ENCODE results near the gene DSCAM.

DSCAM gene

DNA sequence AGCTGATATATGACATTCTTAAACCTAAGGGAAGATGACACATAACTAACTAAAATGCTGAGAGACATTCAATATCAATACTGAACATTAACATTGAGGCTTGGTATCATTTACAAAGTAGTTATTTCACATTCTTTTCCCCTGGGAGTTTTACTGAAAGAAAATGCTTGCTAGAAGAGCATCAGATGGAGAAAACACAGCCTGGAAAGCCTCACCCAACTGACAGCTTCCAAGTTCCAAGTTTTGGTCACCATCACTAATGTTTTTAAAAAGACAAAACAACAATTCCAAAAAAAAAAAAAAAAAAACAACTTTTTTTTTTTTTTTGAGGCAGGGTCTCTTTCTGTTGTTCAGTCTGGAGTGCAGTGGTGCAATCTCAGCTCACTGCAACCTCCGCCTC, 80.6 kb downstream of the DSCAM start:
- no peak for DNase-seq

DNA sequence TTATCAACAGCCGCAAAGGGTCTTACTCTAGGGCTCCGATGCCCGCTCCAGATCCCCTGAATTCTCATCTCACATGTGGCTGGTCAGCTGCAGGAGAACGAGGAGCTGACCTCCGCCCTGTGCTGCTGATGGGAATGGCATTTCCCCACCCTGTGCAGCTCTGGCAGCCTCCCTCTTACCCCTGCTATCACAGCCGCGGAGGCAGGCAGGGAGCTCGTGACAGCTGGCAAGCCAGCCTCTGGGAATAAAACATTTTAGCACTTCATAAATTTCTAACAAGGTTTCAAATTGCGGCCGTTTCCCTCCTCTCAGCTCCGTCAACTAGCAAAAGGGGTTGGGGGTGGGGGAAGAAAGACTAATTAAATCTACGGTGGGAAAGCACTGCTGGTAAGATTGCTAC, 81.1 kb downstream of the DSCAM start:
- no peak for DNase-seq

DNA sequence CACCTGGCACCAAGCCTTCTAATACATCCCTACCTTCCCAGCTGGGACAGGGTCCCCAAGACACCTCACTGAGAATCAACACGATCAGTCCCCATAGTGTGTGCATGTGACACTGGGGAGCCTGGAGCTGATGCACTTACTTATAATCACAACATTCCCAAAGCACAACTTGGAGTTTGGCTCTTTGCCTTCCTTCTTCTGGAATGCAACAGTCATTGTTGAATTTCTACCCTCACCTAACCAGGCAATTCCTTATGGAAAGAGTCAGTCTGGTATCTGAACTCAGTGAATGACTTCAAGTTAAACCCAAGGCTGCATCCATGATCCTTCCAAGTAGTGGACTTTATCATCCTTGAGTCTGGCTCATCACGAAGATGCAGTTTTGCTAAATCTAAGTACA, 86.1 kb downstream of the DSCAM start:
- DNase-seq, result no peak

DNA sequence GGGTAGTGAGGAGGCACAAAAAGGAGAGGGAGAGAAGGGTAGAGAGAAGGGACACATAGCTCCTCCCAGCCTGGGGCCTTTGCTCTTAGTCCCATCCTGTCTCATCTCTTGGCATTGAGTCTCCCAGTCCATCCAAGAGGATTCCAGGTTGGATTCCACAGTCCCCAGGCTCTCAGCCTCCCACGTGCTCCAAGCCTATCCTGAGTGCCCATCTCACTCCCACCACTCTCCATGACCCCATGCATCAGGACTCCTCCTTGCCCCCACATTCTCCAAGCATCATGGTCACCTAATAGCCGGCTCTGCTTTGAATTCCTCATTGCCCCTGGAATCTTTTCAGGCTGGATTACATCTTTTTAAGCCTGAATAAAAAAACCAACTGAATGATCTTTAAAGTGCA, 87.9 kb downstream of the DSCAM start:
- DNase-seq, result no peak

DNA sequence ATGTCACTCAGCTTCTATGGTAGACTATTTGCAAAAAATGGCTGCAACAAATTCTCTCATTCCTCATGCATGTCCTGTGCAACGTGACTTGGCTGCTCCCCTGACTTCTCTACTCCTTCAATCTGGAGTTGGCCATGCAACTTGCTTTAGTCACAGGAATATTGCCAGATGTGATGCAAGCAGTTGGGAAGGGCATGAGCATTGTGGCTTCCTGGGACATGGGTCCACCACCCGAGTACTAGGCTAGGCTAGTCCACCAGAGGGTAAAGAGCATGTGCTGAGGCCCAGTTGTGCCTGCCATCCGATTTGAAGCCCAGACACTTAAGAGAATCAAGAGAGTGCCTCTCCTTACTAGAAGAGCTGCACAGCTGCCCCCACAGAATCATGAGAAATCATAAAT, 89.6 kb downstream of the DSCAM start:
- DNase-seq, result no peak

DNA sequence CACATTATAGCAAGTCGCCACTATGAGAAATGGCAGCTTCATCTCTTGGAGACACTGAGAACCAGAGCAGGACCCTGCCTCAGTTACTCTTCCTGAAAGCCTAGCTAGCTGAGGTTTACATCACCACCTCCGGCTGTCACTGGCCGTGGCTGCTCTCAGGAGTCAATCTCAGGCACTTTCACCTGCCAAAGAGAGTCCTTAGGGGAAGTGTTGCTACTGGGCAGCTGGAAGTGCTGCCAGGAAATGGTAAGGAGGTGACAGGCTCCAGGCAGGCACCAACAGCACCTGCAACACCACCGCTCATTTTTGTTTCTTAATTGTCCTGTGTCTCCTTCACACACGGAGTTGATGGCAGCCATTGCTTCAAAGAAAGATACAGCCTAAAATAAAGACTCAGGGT, 92.5 kb downstream of the DSCAM start:
- DNase-seq, result no peak

DNA sequence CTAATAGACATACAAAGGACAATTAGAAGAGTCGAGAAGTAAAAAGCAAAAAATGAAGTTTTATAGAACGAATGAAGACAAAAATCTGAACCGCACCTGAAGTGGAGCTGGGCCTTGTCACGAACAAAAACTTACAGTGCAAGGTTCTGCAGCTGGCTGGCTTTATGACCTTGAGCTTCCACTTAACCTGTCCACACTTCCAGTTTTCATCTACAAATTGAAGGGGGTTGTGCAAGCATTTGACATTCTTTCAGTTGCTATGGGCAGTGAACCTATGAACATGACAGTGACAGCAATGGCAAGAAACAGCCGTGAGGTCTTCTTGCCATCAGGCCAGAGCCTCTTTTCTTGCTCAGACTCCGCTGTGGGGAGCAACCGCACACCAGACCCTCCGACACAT, 93.2 kb downstream of the DSCAM start:
- no peak for DNase-seq

DNA sequence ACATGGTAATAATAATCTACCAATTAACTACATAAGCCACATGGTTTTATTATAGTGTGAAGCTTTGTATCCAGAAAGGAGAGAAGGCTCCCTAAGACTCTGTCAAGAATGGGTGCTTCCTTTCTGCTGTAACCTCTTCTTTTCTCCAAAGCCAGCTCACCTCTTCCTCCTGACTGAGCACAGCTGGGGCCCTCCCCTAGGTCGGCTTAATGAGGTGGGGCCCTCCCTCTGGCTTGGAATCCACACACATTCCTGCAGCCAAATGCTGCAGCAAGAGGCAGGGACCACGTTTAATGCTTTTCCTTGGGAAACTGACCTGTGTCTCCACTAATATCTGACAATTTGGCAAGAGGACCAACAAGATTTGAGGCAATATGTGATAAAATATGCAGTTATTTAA, 94.8 kb downstream of the DSCAM start:
- peak; percentile 15 for DNase-seq

DNA sequence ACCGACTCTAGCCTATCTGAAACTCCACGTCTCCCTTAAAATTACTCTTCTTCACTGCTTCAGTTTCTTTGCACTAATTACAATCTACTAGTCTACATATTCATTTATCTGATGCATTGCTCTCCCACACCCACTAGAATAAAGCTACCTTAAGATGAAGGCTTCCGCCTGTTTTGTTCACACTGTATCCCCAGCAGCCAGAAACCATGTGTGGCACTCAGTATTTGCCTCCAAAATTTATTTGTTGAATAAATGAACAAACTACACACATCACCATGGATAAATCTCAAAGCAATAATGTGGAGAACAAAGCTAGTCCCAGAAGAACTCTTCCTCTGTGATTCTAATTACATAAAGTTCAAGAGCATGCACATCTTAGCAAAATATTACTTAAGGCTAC, 95.7 kb downstream of the DSCAM start:
- no peak for DNase-seq

DNA sequence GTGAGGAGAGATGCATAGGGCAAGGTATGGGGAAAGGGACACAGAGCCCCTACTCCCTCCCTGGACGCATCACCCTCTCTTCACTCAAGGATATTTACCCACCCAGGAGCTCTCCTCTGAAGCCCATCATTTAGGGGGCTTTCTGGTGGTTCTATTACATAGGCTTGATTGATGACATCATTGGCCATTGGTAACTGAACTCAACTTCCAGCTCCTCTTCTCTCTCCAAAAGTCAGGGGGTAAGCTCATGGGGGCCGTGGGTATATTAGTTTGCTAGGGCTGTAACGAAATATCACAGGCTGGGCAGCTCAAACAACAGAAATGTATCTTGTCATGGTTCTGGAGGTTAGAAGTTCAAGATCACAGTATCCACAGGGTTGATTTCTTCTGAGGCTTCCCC, 110.8 kb downstream of the DSCAM start:
- DNase-seq, result no peak

DNA sequence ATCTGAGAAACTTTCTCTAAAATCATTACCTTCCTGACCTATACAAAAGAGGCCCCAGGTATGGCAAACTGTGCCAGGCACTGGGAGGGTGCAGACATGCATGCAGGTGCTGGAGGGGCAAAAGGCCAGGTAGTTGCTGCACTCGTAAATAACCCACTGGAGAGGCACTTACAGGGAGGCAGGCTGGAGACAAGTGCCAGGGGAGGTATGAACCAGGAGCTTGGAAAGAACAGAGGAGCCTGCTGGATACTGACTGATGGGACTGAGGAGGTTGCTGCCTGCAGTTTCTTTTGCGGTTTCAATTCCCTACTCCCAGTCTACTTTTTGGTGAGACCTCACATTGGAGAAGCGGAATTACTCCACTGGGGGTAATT, 113.9 kb downstream of the DSCAM start:
- no peak for DNase-seq

DNA sequence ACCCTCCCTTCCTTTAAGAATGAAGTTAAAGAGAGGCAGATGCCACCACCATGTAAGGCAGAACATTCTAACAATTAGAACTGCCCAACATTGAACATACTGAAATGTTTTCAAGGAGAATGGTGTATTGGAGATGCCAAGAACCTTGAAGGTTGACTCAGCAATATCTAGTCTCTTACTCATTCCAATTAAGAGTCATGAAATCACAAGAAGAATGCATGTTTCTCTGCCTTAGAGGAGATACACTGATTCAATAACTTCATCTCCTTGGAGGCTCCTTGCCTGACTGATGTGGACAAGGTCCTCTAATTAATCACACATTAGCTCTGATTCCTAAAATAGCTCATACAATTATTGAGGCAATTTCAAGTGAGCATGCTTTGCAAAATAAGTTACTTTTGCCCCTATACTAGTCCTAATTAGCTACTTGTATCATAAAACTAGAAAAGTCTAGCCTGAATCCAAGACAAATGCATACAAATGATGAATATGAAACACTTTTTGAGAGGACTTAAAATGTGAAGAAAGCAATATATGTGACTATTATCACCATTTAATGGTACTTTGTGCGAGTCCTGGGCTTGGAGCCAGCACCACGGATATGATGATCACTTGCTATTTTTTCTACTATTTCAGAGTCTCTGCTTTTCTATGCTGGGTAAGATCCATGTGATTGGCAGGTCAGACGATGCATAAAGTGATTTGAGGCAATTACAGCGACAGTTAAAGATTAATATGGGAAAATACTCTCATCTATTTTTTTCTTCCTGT, 114.5 kb downstream of the DSCAM start:
- DNase-seq, result no peak

DNA sequence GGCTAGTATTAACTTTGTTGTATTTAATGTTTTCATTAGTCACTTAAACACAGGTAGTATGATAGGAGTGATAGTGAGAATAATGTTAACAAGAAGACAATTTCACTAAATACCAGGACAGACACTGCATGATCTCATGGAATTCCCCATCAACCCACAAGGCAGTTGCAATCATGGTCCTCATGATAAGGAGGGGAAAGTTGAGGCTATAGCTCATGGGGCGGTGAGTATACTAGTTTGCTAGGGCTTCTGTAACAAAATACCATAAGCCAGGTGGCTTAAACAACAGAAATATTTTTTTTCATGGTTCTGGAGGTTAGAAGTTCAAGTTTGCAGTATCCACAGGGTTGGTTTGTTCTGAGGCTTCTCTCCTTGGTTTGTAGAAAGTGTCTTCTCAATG, 115.8 kb downstream of the DSCAM start:
- DNase-seq, result no peak

DNA sequence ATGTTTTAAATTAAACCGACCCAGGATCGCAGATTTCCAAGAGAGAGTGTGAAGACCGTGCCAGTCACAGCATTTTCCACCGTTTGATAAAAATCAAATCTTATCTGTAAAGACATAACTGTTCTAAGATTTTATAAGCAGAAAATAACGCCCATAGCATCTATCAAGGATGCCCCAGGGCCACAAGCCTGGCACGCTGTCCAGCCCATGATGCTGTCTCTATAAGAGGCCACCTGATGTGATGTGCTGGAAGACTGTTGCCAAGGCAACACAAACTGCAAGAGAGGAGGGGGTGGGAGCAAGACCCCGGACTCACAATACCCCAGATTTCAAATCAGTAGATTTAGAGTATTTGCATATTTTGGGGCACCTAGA, 116.5 kb downstream of the DSCAM start:
- no peak for DNase-seq

DNA sequence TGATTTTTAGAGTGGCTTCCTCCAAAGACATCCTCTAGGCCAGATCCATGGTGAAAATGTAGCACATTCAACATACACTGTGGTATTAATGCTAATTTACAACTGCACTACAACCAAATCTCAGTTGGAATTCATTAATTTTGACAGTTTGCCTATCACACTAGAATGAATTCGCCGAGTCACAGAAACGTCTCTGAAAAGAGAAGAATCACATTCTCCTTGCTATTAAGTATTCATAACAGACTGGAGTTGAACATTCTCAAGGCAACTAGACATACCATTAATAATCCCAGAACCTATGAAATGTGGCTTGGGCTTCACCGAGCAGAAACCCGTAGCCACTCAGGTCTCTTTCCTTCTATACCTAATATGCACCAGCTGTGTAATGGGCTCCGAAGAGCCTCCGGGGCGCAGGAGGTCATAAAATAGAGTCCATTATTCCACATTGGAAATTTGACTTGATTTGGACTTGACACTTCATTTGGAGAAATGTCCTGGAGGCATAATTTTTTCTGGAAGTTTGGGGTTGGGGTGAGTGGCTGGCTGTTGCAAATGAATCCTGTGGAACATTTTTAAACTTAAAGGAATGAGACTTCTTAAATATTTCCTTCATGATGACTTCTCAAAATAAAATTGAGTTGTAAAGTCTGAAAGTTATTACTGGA, 117.1 kb downstream of the DSCAM start:
- no peak for DNase-seq

DNA sequence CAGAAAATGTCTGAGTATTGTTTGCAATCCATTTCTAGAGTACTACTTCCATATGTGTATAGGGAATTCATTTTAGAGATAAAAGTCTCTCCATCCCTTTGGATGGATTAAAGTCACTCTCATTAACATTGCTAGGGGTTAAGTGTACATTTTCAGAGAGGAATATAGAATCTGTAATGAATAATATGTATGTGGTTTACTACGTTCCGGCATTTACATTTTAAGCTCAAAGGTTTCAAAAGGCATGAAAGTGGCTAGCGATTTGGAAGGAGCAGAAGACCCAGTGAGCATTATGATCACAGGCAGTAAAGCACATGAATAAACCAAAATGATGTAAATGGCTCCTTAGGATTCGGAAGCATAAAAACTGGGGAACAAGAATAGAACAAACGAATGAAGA, 123.0 kb downstream of the DSCAM start:
- DNase-seq, result no peak

DNA sequence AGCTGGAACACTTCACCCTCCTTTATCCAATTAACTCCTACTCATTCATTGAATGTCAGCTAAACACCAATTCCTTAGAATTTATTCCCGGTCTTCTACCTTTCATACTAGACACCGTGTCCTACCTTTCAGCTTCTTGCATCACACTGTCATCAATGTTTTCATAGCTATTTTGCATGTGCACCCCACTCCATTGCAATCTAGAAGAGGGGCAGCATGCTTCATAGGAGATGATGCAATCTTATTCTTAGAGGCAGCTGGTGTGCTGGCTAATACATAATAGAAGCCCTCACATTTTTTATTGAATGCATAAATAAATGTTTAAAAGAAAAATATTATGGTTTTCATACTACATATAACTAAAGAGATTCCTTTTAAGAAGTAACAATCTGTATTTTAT, 123.6 kb downstream of the DSCAM start:
- no peak for DNase-seq

DNA sequence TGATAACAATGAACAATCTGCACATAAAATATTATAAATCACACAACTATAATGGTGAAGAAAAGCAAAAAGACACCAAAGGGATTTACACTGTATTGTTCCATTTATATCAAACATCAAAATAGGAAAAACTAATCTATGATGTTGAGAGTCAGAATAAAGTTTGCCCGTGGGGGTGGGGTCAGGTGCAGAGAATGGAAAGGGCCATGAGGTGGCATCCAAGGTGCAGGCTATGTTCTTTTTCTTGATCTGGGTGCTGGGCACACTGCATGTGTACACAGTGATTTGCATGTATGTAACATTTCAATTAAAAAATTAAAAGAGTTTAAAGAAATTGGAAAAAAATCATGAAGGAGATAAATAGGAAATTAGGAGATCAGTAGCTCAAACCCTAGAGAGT, 127.3 kb downstream of the DSCAM start:
- no peak for DNase-seq

DNA sequence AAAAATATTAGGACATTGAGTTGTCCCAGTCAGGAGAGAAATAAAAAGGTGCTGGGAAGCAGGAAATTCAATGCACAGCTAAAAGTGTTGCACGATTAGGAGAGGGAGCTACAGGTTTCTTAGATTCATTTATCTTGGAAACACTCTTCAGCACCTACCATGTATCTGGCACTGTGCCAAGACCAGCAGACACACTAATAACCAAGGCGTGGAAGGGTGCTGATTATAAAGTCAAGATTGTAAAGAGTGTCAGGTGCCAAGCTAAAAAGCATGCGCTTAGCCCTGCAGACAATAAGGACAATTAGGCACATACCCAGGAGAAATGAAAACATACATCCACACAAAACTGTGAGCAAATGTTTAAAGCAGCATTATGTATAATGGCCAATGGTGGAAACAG, 129.9 kb downstream of the DSCAM start:
- no peak for DNase-seq

DNA sequence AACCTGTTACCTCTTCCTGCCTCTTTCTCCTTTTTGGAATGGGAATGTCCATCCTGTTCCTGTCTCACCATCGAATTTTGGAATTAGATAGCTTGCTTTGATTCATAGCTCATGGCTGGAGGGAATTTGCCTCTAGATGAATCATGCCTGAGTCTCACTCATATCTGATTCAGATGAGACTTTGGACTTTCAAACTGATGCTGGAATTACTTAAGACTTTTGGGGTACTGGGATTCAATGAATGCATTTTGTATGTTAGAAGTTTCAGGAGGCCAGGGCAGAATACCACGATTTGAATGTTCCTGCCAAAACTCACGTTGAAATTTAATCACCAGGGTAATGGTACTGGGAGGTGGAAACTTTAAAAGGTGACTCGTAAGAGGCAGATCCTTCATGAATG, 132.4 kb downstream of the DSCAM start:
- no peak for DNase-seq

DNA sequence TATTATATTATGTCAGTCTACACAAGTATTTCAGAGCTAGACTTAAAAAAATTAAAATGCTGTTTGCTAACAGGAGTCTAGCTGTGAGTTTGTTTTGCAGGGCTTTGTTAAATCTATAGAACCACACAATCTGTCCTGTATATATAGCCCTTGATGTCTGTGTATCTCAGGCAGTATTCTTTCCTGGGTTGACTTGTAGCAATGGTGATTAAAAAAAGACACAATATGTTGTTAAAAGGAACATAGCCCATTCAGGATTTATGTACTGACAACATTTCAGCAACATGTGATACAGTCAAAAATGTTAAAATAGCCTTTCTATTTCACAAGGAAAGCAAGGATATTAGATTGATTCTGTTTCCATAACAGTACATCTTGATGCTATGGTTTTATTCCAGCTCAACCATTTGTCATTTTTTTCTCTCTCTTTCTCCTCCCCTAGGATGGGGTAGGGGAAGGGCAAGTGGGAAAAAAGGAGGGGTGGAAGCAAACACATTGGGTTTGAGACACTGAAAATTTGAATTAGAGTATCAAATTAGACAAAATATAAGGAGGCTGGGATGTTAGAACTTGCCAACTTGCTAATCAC, 139.2 kb downstream of the DSCAM start:
- no peak for DNase-seq

DNA sequence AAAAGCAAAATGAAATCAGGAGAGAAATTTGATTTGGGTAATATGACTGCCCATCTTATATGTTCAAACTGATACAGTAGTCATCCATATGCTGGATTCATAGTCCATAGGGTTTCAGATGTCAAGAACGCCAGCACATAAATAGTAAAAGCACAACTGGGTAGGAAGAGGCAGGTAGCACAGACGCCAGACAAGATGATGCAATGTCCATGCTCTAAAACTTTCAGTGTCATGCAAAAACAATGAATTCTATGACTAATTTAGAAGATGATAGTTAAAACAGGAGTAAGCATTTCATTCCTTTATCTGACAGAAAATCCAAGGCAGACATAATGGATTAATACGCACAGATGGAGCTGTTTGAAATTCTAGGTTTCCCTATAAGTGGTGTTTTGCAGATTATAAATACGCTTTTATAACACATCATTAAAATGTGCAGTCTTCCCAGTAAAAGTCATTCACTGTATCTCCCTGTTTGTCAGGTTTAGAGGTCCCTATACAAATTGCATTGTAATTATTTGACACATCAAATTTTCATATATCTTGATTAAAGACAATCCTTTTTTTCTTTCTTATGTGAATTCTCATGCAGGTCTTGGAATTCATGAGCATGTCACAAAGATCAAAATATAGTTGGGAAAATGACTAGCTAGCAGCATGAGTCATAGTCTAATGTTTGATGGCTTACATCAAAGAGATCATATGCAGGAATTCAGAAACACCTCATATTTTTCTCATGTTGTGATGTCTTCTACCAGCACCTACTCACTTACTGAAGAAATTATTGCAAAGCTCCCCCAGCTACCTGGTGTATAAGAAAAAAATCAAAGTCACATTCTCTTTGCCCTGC, 139.9 kb downstream of the DSCAM start:
- DNase-seq, result no peak

DNA sequence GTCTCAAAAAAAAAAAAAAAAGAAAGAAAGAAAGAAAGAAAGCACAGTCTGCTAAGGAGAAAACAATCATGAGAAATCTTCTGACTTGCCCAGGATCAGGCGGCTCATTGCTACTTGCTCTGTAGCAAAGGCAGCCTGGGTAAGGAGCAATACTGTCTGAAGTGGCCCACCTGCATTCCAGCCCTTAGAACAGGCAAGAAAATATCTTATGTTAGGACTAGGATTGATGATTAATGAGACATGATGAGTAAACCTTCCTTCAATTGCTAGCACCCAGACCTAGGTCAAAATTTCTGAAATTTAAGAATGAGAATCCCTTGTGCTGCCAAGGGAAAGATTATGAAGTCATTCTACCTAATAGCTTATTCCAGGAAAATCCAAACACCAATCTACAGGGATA, 140.8 kb downstream of the DSCAM start:
- DNase-seq, result no peak
